GM13976 (cell line): ENCODE data around the gene KCNAB2.

ENCODE experiments used
- DNase-seq: peaks from one replicate; pipeline ENCODE4 v3.0.0; 2012; ENCODE audit warnings: low spot score
- CTCF ChIP-seq: IDR thresholded peaks from 2 replicates; pipeline ENCODE4 v1.5.1; 2012; ENCODE audit warnings: borderline replicate concordance, mild to moderate bottlenecking; ENCODE audit not compliant: insufficient read depth; ENCODE audit errors: extremely low read depth, missing control alignments, control extremely low read depth
- in situ Hi-C: fragments of 300-500 bp; cut with MboI; formaldehyde crosslinking; loops from one replicate; pipeline ENCODE4 v1.12.0; 2022; ENCODE audit warnings: low sequenced_read_pairs, mixed read lengths, inconsistent platforms; ENCODE audit not compliant: unreplicated experiment

KCNAB2 gene

GRCh38 chr1:6000444-6001288, 45.0 kb upstream of the KCNAB2 start:
- DNase-seq, result no peak
- no peak for TF ChIP-seq CTCF
- in situ Hi-C loops, result no loop called here

- no peak for DNase-seq
- TF ChIP-seq CTCF, result no peak
- in situ Hi-C loops, result no loop called here
These were observed 43.6 kb upstream of the KCNAB2 start for GRCh38 chr1:6001992-6002576.

- TF ChIP-seq CTCF, result no peak
- no peak for DNase-seq
- in situ Hi-C loops, result no loop called here
These were observed 42.8 kb upstream of the KCNAB2 start for GRCh38 chr1:6002714-6003501.

GRCh38 chr1:6003568-6004411, 41.9 kb upstream of the KCNAB2 start:
- no peak for DNase-seq
- in situ Hi-C loops, result no loop called here

GRCh38 chr1:6004412-6005123, 41.1 kb upstream of the KCNAB2 start:
- DNase-seq, result no peak
- in situ Hi-C loops, result no loop called here

More at GRCh38 chr1:6003568-6004411, 41.9 kb upstream of the KCNAB2 start:
- no peak for TF ChIP-seq CTCF

More at GRCh38 chr1:6004412-6005123, 41.1 kb upstream of the KCNAB2 start:
- no peak for TF ChIP-seq CTCF
